Gastroesophageal sphincter (tissue), 3 donors: ENCODE measurements around the gene OAS3.

ENCODE experiments used
- EP300 ChIP-seq: sonication (generic); formaldehyde crosslinking; IDR thresholded peaks from one replicate; pipeline ENCODE4 v1.6.1; 2017; ENCODE audit warnings: antibody characterized with exemption, mild to moderate bottlenecking
- POLR2A ChIP-seq, 2 donors: fragments of 450-650 bp; IDR thresholded peaks; one replicate each; pipeline ENCODE4 v1.6.1; 2017; ENCODE audit warnings: antibody characterized with exemption in 2 of 2, mild to moderate bottlenecking in 2 of 2, moderate library complexity in 1 of 2
- POLR2AphosphoS5 ChIP-seq: sonication (generic); formaldehyde crosslinking; IDR thresholded peaks from one replicate; pipeline ENCODE4 v1.6.1; 2017; ENCODE audit warnings: antibody characterized with exemption
- TF ChIP-seq, protein P1 (sequence below), 4 experiments: fragments of 200-600 bp in 2 of 4; fragments of 450-650 bp in 2 of 4; sonication (generic) in 1 of 4; IDR thresholded peaks; one replicate each; pipeline ENCODE4 v1.5.1; 2017 to 2019; ENCODE audit warnings: antibody characterized with exemption in 4 of 4, mild to moderate bottlenecking in 2 of 4, moderate library complexity in 2 of 4

DNA sequence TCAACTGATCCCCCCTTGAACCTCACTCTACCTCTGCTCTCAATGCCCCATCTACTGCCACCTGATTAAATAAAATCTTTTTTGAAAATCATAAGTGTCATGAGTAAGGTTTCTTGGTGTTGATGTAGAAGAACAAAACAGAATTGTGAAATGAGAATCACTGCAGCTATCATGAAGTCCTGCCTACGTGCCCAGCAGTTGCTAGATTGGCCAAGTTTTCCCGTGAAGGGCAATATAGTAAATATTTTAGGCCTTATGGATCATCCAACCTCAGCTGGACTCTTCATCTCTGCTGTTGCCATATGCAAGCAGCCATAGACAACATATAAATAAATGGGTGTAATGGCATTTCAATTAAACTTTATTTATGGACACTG lies 5.2 kb upstream of the OAS3 start:
- TF ChIP-seq, protein P1, sequence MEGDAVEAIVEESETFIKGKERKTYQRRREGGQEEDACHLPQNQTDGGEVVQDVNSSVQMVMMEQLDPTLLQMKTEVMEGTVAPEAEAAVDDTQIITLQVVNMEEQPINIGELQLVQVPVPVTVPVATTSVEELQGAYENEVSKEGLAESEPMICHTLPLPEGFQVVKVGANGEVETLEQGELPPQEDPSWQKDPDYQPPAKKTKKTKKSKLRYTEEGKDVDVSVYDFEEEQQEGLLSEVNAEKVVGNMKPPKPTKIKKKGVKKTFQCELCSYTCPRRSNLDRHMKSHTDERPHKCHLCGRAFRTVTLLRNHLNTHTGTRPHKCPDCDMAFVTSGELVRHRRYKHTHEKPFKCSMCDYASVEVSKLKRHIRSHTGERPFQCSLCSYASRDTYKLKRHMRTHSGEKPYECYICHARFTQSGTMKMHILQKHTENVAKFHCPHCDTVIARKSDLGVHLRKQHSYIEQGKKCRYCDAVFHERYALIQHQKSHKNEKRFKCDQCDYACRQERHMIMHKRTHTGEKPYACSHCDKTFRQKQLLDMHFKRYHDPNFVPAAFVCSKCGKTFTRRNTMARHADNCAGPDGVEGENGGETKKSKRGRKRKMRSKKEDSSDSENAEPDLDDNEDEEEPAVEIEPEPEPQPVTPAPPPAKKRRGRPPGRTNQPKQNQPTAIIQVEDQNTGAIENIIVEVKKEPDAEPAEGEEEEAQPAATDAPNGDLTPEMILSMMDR (IDR thresholded peaks at IDR 0.05) = no peak
- no peak for TF ChIP-seq POLR2AphosphoS5
- TF ChIP-seq EP300 = no peak
- TF ChIP-seq POLR2A (IDR thresholded peaks at IDR 0.05) = no peak
